NT2/D1 (cell line): ENCODE measurements around the gene GPS2.

ENCODE experiments used
- SUZ12 ChIP-seq: IDR thresholded peaks from 2 replicates; pipeline ENCODE4 v1.6.1; 2011; ENCODE audit not compliant: insufficient read length, insufficient read depth; ENCODE audit errors: extremely low read depth
- YY1 ChIP-seq: IDR thresholded peaks from 2 replicates; pipeline ENCODE4 v1.6.1; 2011; ENCODE audit not compliant: insufficient read length, insufficient read depth
- ZNF274 ChIP-seq: IDR thresholded peaks from 2 replicates; pipeline ENCODE4 v1.6.1; 2011; ENCODE audit warnings: mild to moderate bottlenecking, low read depth, low read length

GRCh38 chr17:7348478-7349242 is 33.5 kb upstream of the GPS2 start:
- TF ChIP-seq ZNF274 (no peak), SUZ12 (no peak), YY1 (no peak)
